ENCODE measurements around the gene SPACA4. TPM values are rescaled to one million over a fixed set of nuclear protein-coding genes. Genes with fewer than 3 reads are reported as not detected.
"Not testable (repeated sequence)": the region's sequence is repeated elsewhere in the genome, so short reads cannot be mapped to it uniquely, and the experiment has no call there.

The SPACA4 gene
- total and polyA plus RNA-seq, 2 experiments from 2014 or later = not detected

GRCh38 chr19:48575931-48576622 is 30.5 kb upstream of the SPACA4 start:
- no peaks in the 10 kb centered on the region for H3K36me3 ChIP-seq
- no peaks in the 10 kb centered on the region for H3K27me3 ChIP-seq
- no peak for TF ChIP-seq CTCF (IDR thresholded peaks at IDR 0.05; ENCODE audit: low read depth, low read length)
- no peaks in the 10 kb centered on the region for H3K4me1 ChIP-seq (ENCODE audit: low read depth)
- no peaks in the 10 kb centered on the region for H3K9me3 ChIP-seq (ENCODE audit: low read depth)
- H3K27ac ChIP-seq = no peak overlapping the region
- DNase-seq (ENCODE audit: low read depth in 1 of 2, low spot score in 1 of 2) = no peak
- H3K4me3 ChIP-seq = no peak overlapping the region

GRCh38 chr19:48577908-48578307 is 28.6 kb upstream of the SPACA4 start:
- not testable (repeated sequence) for H3K4me3 ChIP-seq; H3K27me3 ChIP-seq; DNase-seq (ENCODE audit: low read depth in 1 of 2, low spot score in 1 of 2); H3K9me3 ChIP-seq (ENCODE audit: low read depth); H3K36me3 ChIP-seq; H3K27ac ChIP-seq; H3K4me1 ChIP-seq (ENCODE audit: low read depth)

GRCh38 chr19:48578891-48579290 is 27.7 kb upstream of the SPACA4 start:
- no peaks in the 10 kb centered on the region for H3K27me3 ChIP-seq
- TF ChIP-seq CTCF (IDR thresholded peaks at IDR 0.05; ENCODE audit: low read depth, low read length) = no peak
- H3K4me1 ChIP-seq (ENCODE audit: low read depth) = no peaks in the 10 kb centered on the region
- H3K4me3 ChIP-seq = no peak overlapping the region
- H3K36me3 ChIP-seq = no peaks in the 10 kb centered on the region
- no peak for DNase-seq (ENCODE audit: low read depth in 1 of 2, low spot score in 1 of 2)
- H3K9me3 ChIP-seq (ENCODE audit: low read depth) = no peaks in the 10 kb centered on the region
- H3K27ac ChIP-seq = no peak overlapping the region

GRCh38 chr19:48582168-48582567 is 24.4 kb upstream of the SPACA4 start:
- Histone ChIP-seq H3K27ac (no peak overlapping the region), H3K9me3 (ENCODE audit: low read depth) (no peaks in the 10 kb centered on the region), H3K36me3 (no peaks in the 10 kb centered on the region), H3K27me3 (no peaks in the 10 kb centered on the region), H3K4me3 (no peak overlapping the region), H3K4me1 (ENCODE audit: low read depth) (no peaks in the 10 kb centered on the region)
- no peak for DNase-seq (ENCODE audit: low read depth in 1 of 2, low spot score in 1 of 2)
- TF ChIP-seq CTCF (IDR thresholded peaks at IDR 0.05; ENCODE audit: low read depth, low read length) = no peak

GRCh38 chr19:48587387-48587786 is 19.2 kb upstream of the SPACA4 start:
- Histone ChIP-seq H3K4me3 (no peak overlapping the region), H3K9me3 (ENCODE audit: low read depth) (no peaks in the 10 kb centered on the region), H3K27me3 (no peaks in the 10 kb centered on the region), H3K4me1 (ENCODE audit: low read depth) (no peaks in the 10 kb centered on the region), H3K36me3 (no peaks in the 10 kb centered on the region), H3K27ac (no peak overlapping the region)
- DNase-seq (ENCODE audit: low read depth in 1 of 2, low spot score in 1 of 2) = no peak
- TF ChIP-seq CTCF (IDR thresholded peaks at IDR 0.05; ENCODE audit: low read depth, low read length) = no peak

- Histone ChIP-seq H3K9me3 (ENCODE audit: low read depth) (no peaks in the 10 kb centered on the region), H3K36me3 (no peaks in the 10 kb centered on the region), H3K27me3 (no peaks in the 10 kb centered on the region), H3K4me1 (ENCODE audit: low read depth) (no peaks in the 10 kb centered on the region), H3K27ac (no peak overlapping the region), H3K4me3 (peak overlapping the region; percentile 19)
- peak; percentile 95 for TF ChIP-seq CTCF (IDR thresholded peaks at IDR 0.05; ENCODE audit: low read depth, low read length)
- DNase-seq (ENCODE audit: low read depth in 1 of 2, low spot score in 1 of 2) = peak; percentile 88 to 93
Measured at GRCh38 chr19:48588670-48589401, 17.7 kb upstream of the SPACA4 start.
